Lower leg skin (tissue), 3 donors: Measurements from ENCODE around the gene SALL2.

Source experiments
- POLR2A ChIP-seq, 2 donors: fragments of 450-650 bp; IDR thresholded peaks; one replicate each; pipeline ENCODE4 v1.6.1; 2016 to 2017; ENCODE audit warnings: antibody characterized with exemption in 2 of 2, mild to moderate bottlenecking in 1 of 2, moderate library complexity in 1 of 2
- TF ChIP-seq, protein P1 (sequence below), 3 donors: fragments of 450-650 bp; IDR thresholded peaks; one replicate each; pipeline ENCODE4 v1.5.1; 2016; ENCODE audit warnings: antibody characterized with exemption in 3 of 3, mild to moderate bottlenecking in 3 of 3, moderate library complexity in 2 of 3

GRCh38 chr14:21521501-21521900, 4.6 kb downstream of the SALL2 start:
- TF ChIP-seq POLR2A (IDR thresholded peaks at IDR 0.05) = no peak
- TF ChIP-seq, protein P1, sequence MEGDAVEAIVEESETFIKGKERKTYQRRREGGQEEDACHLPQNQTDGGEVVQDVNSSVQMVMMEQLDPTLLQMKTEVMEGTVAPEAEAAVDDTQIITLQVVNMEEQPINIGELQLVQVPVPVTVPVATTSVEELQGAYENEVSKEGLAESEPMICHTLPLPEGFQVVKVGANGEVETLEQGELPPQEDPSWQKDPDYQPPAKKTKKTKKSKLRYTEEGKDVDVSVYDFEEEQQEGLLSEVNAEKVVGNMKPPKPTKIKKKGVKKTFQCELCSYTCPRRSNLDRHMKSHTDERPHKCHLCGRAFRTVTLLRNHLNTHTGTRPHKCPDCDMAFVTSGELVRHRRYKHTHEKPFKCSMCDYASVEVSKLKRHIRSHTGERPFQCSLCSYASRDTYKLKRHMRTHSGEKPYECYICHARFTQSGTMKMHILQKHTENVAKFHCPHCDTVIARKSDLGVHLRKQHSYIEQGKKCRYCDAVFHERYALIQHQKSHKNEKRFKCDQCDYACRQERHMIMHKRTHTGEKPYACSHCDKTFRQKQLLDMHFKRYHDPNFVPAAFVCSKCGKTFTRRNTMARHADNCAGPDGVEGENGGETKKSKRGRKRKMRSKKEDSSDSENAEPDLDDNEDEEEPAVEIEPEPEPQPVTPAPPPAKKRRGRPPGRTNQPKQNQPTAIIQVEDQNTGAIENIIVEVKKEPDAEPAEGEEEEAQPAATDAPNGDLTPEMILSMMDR (IDR thresholded peaks at IDR 0.05) = no peak
